Measurements from ENCODE around the gene PCNX2. TPM values are rescaled to one million over a fixed set of nuclear protein-coding genes. Genes with fewer than 3 reads are reported as not detected.

The PCNX2 gene
- total and polyA plus RNA-seq, 2 of the 13 experiments (the other 11 are each of a cell fraction or from before 2014, with no cell fraction given): 0.11 to 0.42 TPM

- TF ChIP-seq ZBTB38 (CRISPR knock-in tag; IDR thresholded peaks at IDR 0.05): no peak
- no peak for TF ChIP-seq ATM (IDR thresholded peaks at IDR 0.05; ENCODE audit: borderline replicate concordance)
These were observed 71.2 kb downstream of the PCNX2 start (continued) for GRCh38 chr1:233224311-233224710.

GRCh38 chr1:233217832-233218231, 77.7 kb downstream of the PCNX2 start:
- Histone ChIP-seq H3K4me3 (replicated peaks in 1 of 3; ENCODE audit: insufficient read depth in 1 of 3, low read depth in 2 of 3, low read length in 3 of 3) (no peak overlapping the region), H3K4me2 (ENCODE audit: low read depth, low read length) (no peak overlapping the region), H3K79me2 (ENCODE audit: insufficient read depth, low read length) (no peaks in the 10 kb centered on the region), H3K9ac (ENCODE audit: insufficient read depth, low read depth, low read length) (no peak overlapping the region), H4K20me1 (ENCODE audit: insufficient read depth, low read length) (no peaks in the 10 kb centered on the region), H3K9me3 (ENCODE audit: low read length) (no peaks in the 10 kb centered on the region), H3K27me3 (ENCODE audit: control insufficient read depth in 1 of 2, insufficient read depth in 2 of 2, low read length in 2 of 2) (no peaks in the 10 kb centered on the region; a peak in 1 of 5 replicates), H2AFZ (ENCODE audit: low read length) (no peak overlapping the region), H3K4me1 (ENCODE audit: insufficient read depth, low read length) (no peaks in the 10 kb centered on the region), H3K36me3 (replicated peaks in 1 of 2; ENCODE audit: control insufficient read depth in 1 of 2, insufficient read depth in 2 of 2, low read length in 2 of 2) (no peaks in the 10 kb centered on the region), H3K27ac (ENCODE audit: extremely low read length, insufficient read depth, low read length) (no peak overlapping the region)
- CTCF ChIA-PET (ENCODE audit: low intra/inter-chr PET ratio, low total read pairs): no interaction called here
- ATAC-seq (no peak), FAIRE-seq (no peak), DNase-seq (ENCODE audit: low spot score) (no peak)
- intact Hi-C loops (cut with micrococcal nuclease; ENCODE audit: unreplicated experiment) (no loop called here), in situ Hi-C loops (cut with HindIII; ENCODE audit: extremely low pct_ligation_motif_present, low pct_unique_long_range_greater_than_20kb) (no loop called here)
- TF ChIP-seq ZNF136 (CRISPR knock-in tag; IDR thresholded peaks at IDR 0.05; ENCODE audit: low read depth): no peak
- TF ChIP-seq KLF12 (CRISPR knock-in tag; IDR thresholded peaks at IDR 0.05; ENCODE audit: borderline replicate concordance): no peak
- no peak for TF ChIP-seq ZBTB4 (CRISPR knock-in tag; IDR thresholded peaks at IDR 0.05; ENCODE audit: borderline replicate concordance)
- POLR2A ChIA-PET: no interaction called here
- BruUV-seq (replicated peaks): no TSS peak
- WGBS (ENCODE audit: low lambda C conversion rate): 5% methylated on average over 5 of the region's 5 CpGs
